ENCODE data around the gene DCLRE1A. TPM values are rescaled to one million over a fixed set of nuclear protein-coding genes. Genes with fewer than 3 reads are reported as not detected.
A peak's percentile ranks its signal among the peaks of the same experiment; 100 is the strongest.

The DCLRE1A gene
- total and polyA plus RNA-seq, 9 of the 15 experiments (the other 6 are each of a cell fraction or from before 2014, with no cell fraction given): 8.5 to 25.5 (median 15.5) TPM

GRCh38 chr10:113854013-113854760 is at the start of gene DCLRE1A, which contains the start of gene NHLRC2 (continued):
- TF ChIP-seq ELK3 (CRISPR knock-in tag; IDR thresholded peaks at IDR 0.05) (no peak), FOXO4 (CRISPR knock-in tag; IDR thresholded peaks at IDR 0.05) (no peak), ZKSCAN3 (CRISPR knock-in tag; IDR thresholded peaks at IDR 0.05) (no peak), THRAP3 (IDR thresholded peaks at IDR 0.05; ENCODE audit: borderline replicate concordance) (no peak), CCAR2 (IDR thresholded peaks at IDR 0.05; ENCODE audit: low read depth, low read length) (no peak), MCM5 (IDR thresholded peaks at IDR 0.05; ENCODE audit: low read depth) (no peak), RHOXF2B (CRISPR knock-in tag; conservative IDR thresholded peaks at IDR 0.05) (no peak), TSC22D4 (tag; IDR thresholded peaks at IDR 0.05) (no peak), ZNF766 (CRISPR knock-in tag; conservative IDR thresholded peaks at IDR 0.05) (no peak), BHLHE40 (IDR thresholded peaks at IDR 0.05; ENCODE audit: low read length) (no peak), MAZ (CRISPR knock-in tag; conservative IDR thresholded peaks at IDR 0.05 in 1 of 2, IDR thresholded peaks at IDR 0.05 in 1 of 2) (peak in 1 of 2 experiments; percentile 49; a peak in 1 of 4 replicates), NEUROD1 (IDR thresholded peaks at IDR 0.05; ENCODE audit: borderline replicate concordance, low read depth, low read length, partially characterized antibody) (no peak), NCOA1 (IDR thresholded peaks at IDR 0.05; ENCODE audit: low read depth) (no peak), E2F3 (CRISPR knock-in tag; IDR thresholded peaks at IDR 0.05) (peak; percentile 84)
- TF ChIP-seq, protein P1, sequence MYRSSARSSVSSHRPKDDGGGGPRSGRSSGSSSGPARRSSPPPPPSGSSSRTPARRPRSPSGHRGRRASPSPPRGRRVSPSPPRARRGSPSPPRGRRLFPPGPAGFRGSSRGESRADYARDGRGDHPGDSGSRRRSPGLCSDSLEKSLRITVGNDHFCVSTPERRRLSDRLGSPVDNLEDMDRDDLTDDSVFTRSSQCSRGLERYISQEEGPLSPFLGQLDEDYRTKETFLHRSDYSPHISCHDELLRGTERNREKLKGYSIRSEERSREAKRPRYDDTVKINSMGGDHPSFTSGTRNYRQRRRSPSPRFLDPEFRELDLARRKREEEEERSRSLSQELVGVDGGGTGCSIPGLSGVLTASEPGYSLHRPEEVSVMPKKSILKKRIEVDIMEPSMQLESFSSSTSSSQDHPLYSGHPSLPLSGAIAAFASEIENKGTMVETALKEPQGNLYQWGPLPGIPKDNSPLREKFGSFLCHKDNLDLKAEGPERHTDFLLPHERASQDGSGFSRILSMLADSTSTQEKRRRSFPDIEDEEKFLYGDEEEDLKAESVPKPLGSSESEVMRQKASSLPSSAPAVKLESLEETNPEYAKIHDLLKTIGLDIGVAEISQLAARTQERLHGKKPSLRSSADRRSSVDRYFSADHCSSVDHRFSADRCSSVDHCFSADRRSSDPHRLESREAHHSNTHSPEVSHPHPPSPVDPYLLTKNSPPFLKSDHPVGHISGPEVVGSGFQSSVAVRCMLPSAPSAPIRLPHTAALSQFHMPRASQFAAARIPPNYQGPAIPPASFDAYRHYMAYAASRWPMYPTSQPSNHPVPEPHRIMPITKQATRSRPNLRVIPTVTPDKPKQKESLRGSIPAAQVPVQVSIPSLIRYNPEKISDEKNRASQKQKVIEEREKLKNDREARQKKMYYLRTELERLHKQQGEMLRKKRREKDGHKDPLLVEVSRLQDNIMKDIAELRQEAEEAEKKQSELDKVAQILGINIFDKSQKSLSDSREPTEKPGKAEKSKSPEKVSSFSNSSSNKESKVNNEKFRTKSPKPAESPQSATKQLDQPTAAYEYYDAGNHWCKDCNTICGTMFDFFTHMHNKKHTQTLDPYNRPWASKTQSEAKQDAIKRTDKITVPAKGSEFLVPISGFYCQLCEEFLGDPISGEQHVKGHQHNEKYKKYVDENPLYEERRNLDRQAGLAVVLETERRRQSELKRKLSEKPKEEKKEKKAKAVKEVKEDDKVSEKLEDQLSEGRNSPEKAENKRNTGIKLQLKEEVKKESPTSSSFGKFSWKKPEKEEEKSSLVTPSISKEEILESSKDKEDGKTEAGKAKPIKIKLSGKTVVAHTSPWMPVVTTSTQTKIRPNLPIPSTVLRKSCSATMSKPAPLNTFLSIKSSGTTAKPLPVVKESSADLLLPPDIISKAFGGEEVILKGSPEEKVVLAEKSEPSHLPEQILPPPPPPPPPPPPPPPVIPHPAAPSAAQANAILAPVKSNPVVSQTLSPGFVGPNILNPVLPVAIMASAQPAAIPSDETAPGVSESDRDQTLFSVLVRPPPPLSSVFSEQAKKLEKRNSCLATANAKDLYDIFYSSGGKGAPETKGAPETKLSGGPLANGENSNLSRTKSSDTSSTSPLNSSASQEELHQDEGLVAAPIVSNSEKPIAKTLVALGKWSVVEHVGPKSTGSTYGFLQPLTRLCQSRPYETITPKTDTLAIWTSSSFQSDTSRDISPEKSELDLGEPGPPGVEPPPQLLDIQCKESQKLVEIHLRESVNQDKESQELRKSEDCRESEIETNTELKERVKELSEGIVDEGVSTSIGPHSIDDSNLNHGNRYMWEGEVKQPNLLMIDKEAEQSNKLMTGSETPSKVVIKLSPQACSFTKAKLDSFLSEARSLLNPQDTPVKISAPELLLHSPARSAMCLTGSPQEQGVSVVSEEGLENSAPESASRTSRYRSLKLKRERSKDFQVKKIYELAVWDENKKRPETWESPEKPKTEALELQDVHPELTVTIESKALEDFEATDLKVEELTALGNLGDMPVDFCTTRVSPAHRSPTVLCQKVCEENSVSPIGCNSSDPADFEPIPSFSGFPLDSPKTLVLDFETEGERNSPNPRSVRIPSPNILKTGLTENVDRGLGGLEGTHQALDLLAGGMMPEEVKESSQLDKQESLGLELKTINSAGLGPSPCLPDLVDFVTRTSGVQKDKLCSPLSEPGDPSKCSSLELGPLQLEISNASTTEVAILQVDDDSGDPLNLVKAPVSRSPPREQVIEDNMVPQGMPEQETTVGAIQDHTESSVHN (IDR thresholded peaks at IDR 0.05; ENCODE audit: borderline replicate concordance in 1 of 2, low read depth in 1 of 2): 0 out of 4 replicates have a peak, but pooled peaks of 1 of the 2 experiments have one; percentile 17
